ENCODE data around the gene SOCS1. TPM values are rescaled to one million over a fixed set of nuclear protein-coding genes. Genes with fewer than 3 reads are reported as not detected.

SOCS1 gene
- total and polyA plus RNA-seq, 4 donors = 13.8 to 39.7 (median 23.6) TPM

- no peaks in the 10 kb centered on the region for H3K27me3 ChIP-seq (ENCODE audit: control insufficient read depth in 3 of 3, insufficient read depth in 3 of 3, low read length in 2 of 3)
- H3K4me3 ChIP-seq = no peak overlapping the region
- 89 to 90% methylated on average over 5 of the region's 5 CpGs for WGBS, 2 donors
- no peaks in the 10 kb centered on the region for H3K9me3 ChIP-seq (ENCODE audit: control insufficient read depth in 4 of 4, insufficient read depth in 3 of 4, low read length in 3 of 4)
- TF ChIP-seq CTCF (IDR thresholded peaks at IDR 0.05; ENCODE audit: control extremely low read depth, extremely low read depth) = no peak
- H3K4me1 ChIP-seq (ENCODE audit: control insufficient read depth in 5 of 5, insufficient read depth in 5 of 5, low read length in 5 of 5) = no peaks in the 10 kb centered on the region
- no peak for ATAC-seq (ENCODE audit: insufficient read depth, low FRiP score)
- DNase-seq = no peak
- H3K36me3 ChIP-seq (ENCODE audit: control insufficient read depth in 4 of 4, insufficient read depth in 4 of 4, low read length in 4 of 4) = peaks cover 0 to 3% (median 0%) of the 10 kb centered on the region in 4 donors
- no peak overlapping the region for H3K9ac ChIP-seq (ENCODE audit: insufficient read depth in 1 of 2, low read length in 2 of 2)
- no peak overlapping the region for H3K27ac ChIP-seq (ENCODE audit: low read depth in 1 of 2, low read length in 1 of 2)
Observed at GRCh38 chr16:11245222-11245737, 10.7 kb downstream of the SOCS1 start.

- no peaks in the 10 kb centered on the region for H3K36me3 ChIP-seq (ENCODE audit: control insufficient read depth in 4 of 4, insufficient read depth in 4 of 4, low read length in 4 of 4)
- DNase-seq = no peak
- no peak for TF ChIP-seq CTCF (IDR thresholded peaks at IDR 0.05; ENCODE audit: control extremely low read depth, extremely low read depth)
- H3K4me3 ChIP-seq = no peak overlapping the region
- WGBS, 2 donors = 83 to 90% methylated on average over 12 of the region's 12 CpGs
- no peaks in the 10 kb centered on the region for H3K9me3 ChIP-seq (ENCODE audit: control insufficient read depth in 4 of 4, insufficient read depth in 3 of 4, low read length in 3 of 4)
- H3K9ac ChIP-seq (ENCODE audit: insufficient read depth in 1 of 2, low read length in 2 of 2) = no peak overlapping the region
- H3K27ac ChIP-seq (ENCODE audit: low read depth in 1 of 2, low read length in 1 of 2) = no peak overlapping the region
- H3K27me3 ChIP-seq (ENCODE audit: control insufficient read depth in 3 of 3, insufficient read depth in 3 of 3, low read length in 2 of 3) = no peaks in the 10 kb centered on the region
- no peaks in the 10 kb centered on the region for H3K4me1 ChIP-seq (ENCODE audit: control insufficient read depth in 5 of 5, insufficient read depth in 5 of 5, low read length in 5 of 5)
- ATAC-seq (ENCODE audit: insufficient read depth, low FRiP score) = no peak
Observed at GRCh38 chr16:11242658-11243057, 13.3 kb downstream of the SOCS1 start.

DNA sequence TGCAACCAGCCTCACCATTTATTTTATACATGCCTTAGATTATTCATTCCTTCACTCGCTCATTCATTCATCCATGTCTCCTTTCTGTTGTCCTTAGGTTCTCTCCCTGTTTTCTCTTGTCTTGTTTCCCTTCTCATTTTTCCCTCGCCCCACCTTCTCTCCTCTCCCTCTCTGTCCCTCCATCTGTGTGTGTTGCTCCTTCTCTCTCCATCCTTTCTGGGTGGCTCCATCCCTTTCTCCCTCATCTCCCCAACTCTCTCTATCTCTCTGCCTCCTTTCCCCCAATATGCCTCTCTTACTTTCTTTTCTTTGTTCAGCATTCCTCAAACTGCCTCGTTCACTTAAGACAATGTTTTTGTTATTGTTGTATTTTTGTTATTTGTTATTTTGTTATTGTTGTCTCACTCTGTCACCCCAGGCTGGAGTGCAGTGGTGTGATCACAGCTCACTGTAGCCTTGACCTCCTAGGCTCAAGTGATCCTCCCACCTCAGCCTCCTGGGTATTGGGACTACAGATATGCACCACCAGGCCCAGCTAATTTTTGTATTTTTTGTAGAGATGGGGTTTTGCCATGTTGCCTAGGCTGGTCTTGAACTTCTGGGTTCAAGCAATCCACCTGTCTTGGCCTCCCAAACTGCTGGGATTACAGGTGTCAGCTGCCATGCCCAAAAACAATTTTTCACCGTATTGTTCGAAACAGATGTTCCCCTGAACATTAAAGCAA lies 14.4 kb downstream of the SOCS1 start:
- H3K27me3 ChIP-seq (ENCODE audit: control insufficient read depth in 3 of 3, insufficient read depth in 3 of 3, low read length in 2 of 3) = no peaks in the 10 kb centered on the region
- no peak overlapping the region for H3K9ac ChIP-seq (ENCODE audit: insufficient read depth in 1 of 2, low read length in 2 of 2)
- H3K4me3 ChIP-seq = no peak overlapping the region
- 95% methylated on average over 5 of the region's 5 CpGs for WGBS, 2 donors
- H3K27ac ChIP-seq (ENCODE audit: low read depth in 1 of 2, low read length in 1 of 2) = no peak overlapping the region
- peaks cover 0 to 2% (median 0%) of the 10 kb centered on the region in 5 donors for H3K4me1 ChIP-seq (ENCODE audit: control insufficient read depth in 5 of 5, insufficient read depth in 5 of 5, low read length in 5 of 5)
- DNase-seq (no peak), ATAC-seq (ENCODE audit: insufficient read depth, low FRiP score) (no peak)
- no peak for TF ChIP-seq CTCF (IDR thresholded peaks at IDR 0.05; ENCODE audit: control extremely low read depth, extremely low read depth)
- no peaks in the 10 kb centered on the region for H3K9me3 ChIP-seq (ENCODE audit: control insufficient read depth in 4 of 4, insufficient read depth in 3 of 4, low read length in 3 of 4)
- no peaks in the 10 kb centered on the region for H3K36me3 ChIP-seq (ENCODE audit: control insufficient read depth in 4 of 4, insufficient read depth in 4 of 4, low read length in 4 of 4)
